HG03378 (cell line): Measurements from ENCODE around the gene TMEM179.
"Not testable (repeated sequence)": the region's sequence is repeated elsewhere in the genome, so short reads cannot be mapped to it uniquely, and the experiment has no call there.

ENCODE experiments used
- ATAC-seq: cut with Tn5 transposase; IDR thresholded peaks from one replicate; pipeline ENCODE4 v1.9.1; 2021; ENCODE audit warnings: mild to moderate bottlenecking, moderate library complexity; ENCODE audit not compliant: unreplicated experiment

TMEM179 gene

DNA sequence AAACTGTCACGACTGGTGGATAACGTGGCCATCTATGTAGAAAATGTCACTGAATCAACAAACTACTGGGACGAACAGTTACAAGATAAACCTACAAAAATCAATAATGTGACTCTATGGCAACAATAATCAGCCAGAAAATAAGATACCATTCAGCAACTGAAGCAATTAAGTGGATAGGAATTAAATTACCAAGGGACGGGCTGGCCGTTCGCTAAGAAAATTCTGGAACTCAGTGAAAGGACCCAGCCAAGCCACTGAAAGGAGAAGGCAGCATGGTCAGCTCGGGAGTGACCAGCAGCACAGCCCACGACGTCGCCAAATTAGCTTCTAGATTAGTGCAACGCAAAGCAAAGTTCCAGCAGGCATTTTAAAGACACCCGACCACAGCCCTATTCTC lies 33.6 kb upstream of the TMEM179 start:
- no peak for ATAC-seq

DNA sequence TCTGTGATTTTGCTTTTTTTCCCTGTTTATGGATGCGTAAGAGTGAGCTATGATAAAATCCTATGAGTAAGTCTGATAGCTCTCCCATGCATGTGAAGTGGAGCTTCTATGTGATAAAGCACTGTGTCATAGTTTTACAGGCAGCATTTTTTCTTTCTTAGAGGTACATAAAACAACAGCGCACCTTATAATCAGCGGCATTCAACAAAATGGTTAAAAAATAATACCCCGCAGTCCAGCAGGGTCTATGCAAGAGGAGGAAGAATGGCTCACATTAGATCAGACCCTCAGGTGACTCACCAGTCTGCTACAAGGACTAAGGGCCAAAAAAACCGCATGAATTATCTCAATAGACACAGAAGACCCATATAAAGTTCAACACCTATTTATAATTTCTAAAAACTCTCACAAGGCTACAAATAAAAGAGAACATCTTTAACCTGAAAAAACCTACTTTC lies 33.0 kb upstream of the TMEM179 start:
- no peak for ATAC-seq

DNA sequence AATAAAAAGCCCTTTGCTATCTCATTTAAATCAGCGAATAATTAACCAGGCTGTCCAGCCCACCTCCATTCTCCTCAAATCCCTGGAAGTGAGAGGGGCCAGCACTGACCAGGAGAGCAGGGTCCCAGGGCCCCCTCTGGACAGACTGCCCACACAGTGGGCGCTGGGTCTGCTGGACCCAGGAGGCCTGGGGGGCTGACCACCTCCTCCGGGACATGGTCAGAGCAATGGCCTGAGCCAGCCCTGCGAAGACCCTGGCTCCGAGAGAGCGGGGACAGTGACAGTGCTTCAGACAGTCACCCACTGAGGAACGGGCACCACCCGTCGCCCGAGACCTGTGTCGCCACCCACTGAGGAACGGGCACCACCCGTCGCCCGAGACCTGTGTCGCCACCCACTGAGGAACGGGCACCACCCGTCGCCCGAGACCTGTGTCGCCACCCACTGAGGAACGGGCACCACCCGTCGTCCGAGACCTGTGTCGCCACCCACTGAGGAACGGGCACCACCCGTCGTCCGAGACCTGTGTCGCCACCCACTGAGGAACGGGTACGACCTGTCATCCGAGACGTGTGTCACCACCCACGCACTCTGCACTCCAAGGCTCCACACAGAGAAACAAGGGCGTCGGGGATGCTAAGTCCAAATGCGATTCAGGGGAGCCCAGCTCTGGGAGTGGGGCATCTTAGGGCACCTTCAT lies 32.4 kb upstream of the TMEM179 start:
- not testable (repeated sequence) for ATAC-seq

DNA sequence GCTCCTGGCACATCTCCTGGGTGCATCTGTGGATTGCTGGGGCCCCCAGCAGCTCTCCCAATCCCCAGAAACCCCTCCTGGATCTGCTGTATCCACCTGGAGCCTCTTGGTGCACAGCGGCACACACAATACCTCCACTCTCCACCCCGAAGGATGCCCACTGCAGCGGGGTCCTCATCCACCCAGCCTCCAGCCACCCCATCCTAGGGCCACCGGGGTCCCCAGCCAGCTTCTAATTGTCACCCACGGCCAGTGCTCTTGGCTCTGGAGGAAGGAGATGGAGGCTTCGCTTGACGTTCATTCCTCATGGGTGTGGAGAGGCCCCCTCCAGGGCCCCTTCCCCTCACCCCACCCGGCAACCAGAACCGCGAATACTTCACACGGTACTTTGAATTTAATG lies 31.6 kb upstream of the TMEM179 start:
- no peak for ATAC-seq

DNA sequence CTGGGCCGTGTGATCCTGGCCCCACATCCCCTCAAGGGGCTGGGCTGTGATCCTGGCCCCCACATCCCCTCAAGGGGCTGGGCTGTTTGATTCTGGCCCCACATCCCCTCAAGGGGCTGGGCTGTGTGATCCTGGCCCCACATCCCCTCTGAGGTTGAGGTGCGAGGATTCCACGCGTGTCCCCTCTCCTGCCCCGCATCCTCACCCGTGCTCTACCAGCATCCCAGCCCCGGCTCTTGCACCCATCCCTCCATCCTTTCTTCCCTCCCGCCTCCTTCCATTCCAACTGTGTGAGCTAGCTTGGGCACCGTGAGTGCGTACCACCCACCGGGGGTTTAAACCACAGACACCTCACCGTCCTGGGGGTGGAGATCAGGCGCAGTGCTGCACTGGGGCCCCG lies 31.1 kb upstream of the TMEM179 start:
- no peak for ATAC-seq

DNA sequence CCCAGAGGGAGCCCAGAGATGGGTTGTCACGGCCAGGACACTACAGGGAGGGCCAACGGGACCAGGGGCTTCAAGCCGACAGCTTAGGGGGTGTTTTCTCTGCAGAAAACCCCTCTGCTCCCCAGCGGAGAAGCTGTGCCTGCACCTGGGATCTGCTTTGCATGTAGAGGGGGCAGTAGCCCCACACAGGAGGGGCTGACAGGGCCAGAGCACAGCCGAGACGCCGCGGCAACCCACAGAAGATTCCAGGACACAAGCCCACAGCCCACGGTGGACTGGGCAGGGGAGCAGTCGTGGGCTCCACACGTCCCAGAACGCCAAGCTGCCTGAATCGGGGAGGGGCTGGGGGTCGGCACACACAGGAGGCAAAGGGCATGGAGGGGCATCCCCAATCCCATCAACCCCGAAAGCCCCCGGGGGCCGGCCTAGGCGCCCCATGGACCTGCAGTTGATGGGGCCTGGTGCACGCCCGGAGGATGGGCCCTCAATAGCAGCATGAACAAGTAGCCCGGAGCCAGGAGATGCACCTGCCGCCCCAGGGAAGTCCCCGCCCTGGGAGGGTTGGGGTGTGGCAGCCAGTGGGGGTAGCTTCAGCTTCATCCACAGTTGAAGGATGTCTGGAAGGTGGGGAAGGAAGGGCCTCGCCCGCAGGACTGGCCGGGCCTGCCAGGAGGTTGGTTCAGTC lies 30.5 kb upstream of the TMEM179 start:
- no peak for ATAC-seq

DNA sequence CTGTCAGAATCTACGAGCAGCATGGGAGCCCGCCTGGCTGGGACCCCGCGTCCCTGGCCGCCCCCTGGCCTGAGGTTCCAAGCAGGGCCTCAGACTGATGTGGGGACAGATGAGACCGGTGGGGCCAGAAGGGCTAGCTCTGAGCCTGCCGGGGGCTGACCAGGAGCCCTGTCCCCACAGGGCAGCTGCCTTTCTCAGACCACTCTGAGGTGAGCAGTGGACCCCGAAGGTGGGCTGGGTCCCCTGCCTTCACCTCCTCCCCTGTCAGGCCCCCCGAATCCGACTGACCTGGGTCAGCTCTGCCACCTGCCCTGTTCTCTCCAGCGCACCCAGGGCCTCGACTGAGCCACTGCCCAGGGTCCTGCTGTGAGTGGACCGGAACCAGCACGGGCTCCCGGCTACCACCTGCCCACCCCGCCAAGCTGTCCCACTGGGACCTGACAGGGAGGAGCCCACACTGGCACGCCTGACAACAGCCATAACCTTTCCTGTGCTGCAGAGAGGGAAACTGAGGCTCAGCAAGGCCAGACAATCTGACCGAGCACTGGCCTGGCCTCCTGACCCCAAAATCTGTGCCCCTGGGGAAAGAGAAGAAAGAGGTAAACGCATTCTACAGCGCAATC lies 29.7 kb upstream of the TMEM179 start:
- no peak for ATAC-seq

DNA sequence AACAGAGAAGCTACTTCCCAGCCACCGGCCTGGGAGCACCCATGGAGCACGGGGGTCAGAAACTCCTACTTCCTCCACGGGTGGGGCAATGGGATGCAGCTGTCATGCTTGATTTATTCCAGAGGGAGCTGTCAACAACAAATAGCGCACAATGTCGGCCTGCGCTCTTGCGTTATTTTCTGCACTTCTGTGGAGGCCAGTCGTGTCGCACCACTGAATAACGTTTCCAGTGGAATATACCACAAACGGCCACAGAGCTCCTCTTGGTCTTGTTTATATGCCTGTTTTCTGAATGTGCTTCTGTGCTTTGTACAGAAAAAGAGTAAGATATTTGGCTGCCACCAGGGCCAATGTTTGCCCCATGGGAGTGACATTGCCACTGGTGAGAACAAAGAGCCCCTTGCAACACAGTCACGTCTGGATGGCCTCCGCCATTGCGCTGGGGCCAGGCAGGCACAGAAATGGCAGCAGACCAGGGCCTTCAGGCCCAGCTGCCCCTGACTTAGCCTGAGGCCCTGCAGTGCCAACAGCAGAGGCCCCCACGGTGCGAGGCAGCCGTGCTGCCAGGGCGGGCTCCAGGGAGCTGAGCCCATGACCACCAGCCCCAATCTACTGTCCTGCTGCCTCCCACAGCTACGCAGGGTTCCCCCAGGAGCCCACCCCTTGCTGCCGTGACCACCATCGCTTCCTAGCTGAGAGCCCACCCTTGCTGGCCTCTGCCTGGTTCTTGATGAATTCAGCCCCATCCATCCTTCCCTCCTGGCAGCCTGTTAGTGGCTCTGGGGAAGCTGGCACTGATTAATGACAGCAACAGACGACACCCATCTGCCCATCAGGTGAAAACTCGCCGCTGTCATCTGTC lies 28.9 kb upstream of the TMEM179 start:
- no peak for ATAC-seq

DNA sequence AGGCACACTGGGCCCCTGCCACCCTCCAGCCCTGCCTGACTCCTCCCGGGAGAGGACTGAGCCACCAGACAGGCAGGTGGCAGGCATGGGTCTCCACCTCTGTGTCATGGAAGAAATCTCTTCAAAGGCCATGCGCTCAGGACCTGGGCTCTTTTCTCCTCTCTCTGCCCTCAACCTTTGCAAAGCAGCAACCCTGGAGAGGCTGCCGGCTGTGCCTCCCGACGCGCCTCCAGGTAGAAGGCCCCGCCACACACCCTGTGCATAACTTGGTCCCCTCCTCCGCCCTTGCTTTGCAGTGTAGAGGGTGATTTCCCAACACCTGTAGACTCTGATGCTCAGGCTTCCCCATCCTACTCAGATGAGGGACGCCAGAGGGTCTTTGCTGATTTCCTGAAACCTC lies 28.2 kb upstream of the TMEM179 start:
- ATAC-seq: no peak

DNA sequence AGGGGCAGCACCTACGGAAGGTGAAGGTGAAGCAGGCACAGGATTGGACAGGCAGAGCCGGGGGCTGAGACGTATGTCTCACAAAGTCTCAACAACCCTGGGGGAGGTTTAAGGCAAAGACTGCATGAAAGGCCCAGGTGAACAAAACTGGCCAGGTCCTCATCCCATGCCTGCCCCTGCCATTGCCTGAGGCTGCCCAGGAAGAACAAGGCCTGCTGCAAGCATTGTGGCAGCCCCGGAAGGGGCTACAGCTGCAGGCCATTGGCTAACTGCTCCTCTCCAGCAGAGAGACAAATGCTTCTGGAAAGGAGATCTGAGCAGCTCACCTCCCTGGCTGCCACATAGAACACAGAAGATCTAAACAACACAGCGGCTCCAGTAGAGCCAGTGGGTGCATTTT lies 20.4 kb upstream of the TMEM179 start:
- no peak for ATAC-seq

DNA sequence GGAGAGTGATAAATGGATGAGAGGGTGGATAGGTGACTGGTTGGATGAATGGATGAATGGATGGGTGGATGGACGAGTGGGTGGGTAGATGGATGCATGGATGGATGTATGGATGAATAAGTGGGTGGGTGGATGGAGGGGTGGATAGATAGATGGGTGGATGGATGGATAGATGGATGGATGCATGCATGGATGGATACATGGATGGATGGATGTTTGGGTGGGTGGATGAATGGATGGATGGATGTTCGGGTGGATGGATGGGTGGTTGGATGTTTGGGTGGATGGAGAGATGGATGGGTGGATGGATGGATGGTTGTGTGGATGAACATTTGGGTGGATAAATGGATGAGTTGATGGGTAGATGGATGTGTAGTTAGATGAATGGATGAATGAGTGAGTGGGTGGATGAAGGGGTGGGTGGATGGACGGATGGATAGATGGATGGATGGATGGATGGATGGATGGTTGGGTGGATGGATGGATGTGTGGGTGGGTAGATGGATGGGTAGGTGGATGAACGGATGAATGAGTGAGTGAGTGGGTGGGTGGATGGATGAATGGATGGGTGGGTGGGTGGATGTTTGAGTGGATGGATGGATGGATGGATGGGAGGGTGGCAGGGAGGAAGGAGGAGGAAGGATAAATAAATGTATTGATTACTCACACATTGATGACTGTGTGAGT lies 9.7 kb upstream of the TMEM179 start:
- ATAC-seq: no peak

DNA sequence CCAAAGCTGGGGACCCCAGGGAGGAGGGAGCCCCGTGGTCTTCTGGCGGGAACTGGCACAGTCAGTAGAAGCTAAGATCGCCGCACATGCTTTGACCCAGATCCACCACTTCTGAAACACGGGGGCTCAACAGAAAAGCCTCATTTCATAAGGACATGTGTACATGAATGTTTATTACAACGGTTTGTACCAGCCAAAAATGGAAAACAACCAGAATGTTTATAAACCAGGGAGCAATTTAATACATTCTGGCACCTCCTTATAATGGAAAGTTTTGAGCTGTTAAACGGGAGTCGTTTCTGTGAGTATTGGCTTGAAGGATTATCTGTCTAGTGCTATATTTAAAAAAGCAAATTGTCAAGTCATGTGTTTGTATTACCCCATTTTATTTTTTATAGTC lies 7.3 kb upstream of the TMEM179 start:
- ATAC-seq: no peak

DNA sequence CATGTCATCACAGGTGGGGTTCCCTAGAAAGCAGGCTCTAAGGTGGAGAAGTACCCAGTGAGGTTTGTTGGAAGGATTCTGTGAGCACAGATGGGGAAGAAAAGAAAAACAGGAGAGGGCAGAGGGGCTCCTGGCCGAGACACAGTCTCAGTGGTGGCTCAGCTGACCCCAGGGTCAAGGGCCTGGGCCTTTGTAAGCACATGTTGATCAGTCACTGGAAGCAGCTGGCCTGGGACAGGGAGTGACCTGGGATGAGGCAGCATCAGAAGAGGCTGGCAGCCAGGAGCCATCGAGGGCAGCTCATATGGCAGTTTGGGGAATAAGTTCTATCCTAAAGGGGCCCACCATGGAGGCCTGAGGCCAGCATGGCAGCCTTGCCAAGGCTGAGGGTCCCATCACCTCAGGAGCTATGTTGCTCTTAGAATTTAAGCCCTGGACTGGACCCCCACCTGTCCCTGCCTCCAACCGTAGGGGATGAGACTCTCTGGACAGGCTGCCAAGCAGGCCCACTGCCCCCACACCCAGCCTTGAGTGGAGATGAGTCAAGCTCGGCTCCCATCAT lies 6.3 kb upstream of the TMEM179 start:
- no peak for ATAC-seq

DNA sequence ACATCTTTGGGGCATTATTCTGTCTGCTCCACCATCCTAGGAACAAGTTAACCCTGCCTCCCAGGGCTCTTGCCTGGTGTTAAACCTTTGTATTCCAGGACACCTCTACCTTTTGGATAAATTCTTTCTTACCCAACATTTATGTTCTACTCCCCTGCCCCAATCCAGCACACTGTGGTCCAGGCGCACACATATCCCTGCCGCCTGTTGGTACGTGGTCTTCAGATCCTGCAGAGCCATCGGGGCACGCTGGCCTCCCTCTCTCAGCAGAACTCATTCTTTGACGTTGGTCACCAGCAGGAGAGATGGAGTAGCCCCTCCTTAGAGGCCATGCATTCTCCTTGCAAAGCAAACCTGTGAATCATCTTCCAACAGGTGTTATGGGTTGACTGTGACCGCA lies 5.1 kb upstream of the TMEM179 start:
- ATAC-seq: no peak

DNA sequence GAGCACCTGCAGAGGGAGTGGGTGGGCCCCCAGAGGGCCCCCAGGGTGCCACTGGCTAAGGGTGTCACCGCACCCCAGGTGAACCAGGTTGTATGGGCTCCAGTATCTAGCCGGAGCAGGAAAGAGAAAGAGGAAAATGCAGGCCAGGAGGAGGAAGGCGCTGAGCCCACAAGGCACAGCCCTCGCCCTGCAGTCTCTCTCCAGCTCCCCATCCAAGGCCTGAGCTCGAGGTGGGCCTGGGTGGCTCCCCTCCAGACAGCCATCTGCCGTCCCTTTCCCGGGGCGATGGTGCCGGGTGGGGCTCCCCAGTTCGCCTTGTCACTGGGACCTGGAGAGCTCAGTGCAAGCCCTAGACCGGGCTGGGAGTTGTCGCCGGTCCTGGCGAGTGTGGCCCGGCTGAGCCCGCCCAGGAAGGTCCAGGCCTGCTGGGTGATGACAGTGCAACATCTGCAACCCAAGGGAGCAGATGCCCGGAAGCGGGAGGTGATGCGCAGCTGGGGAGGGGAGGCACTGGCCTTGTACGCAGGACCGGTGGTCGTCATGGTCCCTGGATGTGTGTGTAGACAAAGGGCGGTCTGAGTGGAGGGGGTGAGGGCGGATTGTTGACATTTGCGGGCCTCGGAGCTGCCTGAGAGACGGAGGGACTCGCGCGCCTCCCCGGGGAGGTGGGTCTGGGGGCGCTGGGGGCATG lies 716 bp downstream of the TMEM179 start:
- no peak for ATAC-seq

DNA sequence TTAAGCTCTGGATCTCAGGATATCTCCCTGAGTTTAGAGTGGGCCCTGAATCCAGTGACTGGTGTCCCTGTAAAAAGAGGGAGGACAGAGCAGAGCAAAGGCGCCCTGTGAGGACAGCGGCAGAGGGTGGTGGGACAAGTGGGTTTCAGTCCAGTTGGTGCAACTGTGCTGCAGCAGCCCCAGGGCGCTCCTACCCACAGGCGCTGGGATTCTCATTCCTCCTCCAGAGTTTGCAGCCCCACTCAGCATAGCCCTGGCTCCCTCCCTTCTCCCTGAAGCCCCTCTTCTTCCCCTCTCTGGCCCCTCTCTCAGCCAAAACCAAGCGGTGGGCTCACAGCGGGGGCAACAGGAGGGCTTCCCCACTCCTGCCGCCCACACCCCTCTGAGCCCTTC lies 1.6 kb downstream of the TMEM179 start:
- no peak for ATAC-seq

DNA sequence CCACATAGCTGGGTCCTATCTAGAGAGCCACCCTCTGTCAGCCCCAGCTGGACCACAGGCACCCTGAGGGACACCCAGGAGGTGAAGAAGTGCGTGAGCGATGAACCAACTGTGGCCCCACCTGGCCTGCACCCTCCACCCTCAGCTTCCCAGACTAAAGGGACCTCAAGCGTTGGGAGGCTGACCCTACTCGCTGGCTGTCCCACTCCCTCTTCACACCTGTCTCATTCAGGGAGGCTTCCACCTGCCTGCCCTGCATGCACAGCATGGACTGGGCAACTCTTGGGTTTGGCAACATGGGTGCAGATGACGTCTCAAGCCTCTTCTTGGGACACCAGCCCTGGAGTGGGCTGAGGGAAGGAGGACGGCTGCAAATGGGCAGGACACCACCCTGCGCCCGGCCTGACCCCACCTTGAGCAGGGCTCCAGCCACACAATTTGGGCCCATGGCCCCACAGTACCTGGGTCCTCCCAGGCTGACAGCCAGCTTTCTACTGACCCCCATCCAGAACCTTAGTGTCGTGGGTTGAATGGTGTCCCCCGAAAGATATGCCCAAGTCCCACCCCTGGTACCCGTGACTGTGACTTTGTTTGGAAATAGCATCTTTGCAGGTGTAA lies 2.1 kb downstream of the TMEM179 start:
- ATAC-seq: no peak

DNA sequence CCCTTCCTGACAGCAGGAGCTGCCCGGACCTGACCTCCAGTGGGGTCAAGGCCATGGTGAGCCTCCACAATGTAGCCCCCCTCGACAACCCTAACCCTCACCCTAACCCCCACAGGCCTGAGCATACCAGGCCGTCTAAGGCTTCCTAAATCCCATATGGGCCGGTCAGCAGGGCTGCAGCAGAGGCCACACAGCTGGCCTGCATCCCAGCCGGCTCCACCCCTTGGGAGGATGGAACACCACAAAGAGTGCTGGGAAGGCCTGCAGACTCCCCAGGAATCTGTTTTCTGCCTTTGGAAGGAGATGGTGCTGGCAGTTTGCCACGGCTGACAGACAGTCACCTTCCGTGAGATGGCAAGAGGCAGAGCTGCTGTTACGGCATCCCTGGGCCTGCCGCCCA lies 2.8 kb downstream of the TMEM179 start:
- no peak for ATAC-seq

DNA sequence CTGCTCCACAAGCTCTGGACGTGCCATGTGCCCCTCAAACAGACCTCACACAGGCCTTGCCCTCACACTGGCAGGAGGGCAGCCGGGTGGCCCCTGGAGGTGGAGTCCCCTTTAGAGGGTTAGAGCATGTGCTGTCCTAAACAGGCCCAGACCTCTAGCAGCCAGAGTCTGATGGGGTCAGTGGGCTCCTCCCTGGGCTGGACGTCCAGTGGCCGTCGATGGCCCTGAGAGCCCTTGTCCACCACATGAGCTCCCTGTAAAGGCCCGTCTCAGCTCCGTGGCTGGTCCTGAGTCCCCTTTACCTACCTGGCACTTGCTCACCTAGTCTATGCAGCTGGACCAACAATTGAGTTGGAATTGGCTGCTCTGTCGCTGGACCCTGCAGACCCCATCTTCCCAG lies 3.8 kb downstream of the TMEM179 start:
- ATAC-seq: no peak
